Erythroblast (primary cell): ENCODE results near the gene SOX5.
"Not testable (repeated sequence)": the region's sequence is repeated elsewhere in the genome, so short reads cannot be mapped to it uniquely, and the experiment has no call there.

Experiments used
- GATA1 ChIP-seq: IDR thresholded peaks from 2 replicates; pipeline ENCODE4 v1.6.1; 2011; ENCODE audit warnings: low read depth, mild to moderate bottlenecking, control low read depth, low read length, moderate library complexity
- POLR2A ChIP-seq: IDR thresholded peaks from 2 replicates; pipeline ENCODE4 v1.6.1; 2011; ENCODE audit warnings: mild to moderate bottlenecking, low read length

- TF ChIP-seq POLR2A, GATA1: not testable (repeated sequence)
Observed at GRCh38 chr12:23710361-23710760, 239.1 kb downstream of the SOX5 start.
